KG1 (cell line): Measurements from ENCODE around the gene NAP1L5.

ENCODE experiments used
- DNase-seq: peaks from one replicate; lab custom pipeline; 2025; lab: John Stamatoyannopoulos, UW

Gene NAP1L5

DNA sequence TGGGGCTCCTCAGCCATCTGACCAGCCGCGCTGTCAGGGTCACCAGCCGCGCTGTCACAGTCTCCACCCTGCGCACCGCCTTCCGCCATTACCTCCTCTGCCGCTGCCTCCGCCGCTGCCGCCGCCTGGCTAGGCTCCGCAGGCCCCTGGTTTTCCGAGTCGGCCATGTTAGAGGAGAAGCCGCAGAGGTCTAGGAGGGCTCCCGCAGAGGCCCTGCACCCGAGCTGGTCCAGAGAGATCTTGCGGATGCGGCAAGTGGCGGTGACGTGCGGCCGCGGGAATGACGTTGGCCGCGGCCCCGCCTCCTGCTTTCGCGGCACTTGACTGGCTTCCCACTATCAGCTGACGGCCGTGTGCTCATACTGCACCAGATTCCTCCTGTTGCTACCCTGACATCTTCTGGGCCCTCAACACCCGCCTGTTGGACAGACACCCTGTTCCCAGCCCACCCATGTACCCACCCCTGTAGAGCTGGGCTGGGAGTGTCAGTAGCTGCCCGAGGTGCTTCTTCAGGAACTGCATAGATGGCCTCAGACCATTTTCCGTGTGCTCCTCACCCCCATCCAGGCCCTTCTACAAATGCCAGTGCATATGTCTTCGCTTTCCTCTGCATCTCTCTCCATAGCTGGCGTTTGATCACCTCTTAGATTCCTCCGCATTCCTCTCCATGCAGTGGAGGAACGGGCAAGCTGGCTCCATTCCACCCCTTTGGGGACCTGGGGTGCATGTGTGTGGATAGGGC lies at the start of gene NAP1L5:
TSS of gene NAP1L5 (minus strand) at position 242 of the 742 bp plus-strand sequence. CDS start at position 167, 75 bp downstream.
- DNase-seq = peak; percentile 28

- no peak for DNase-seq
Measured at GRCh38 chr4:88747351-88747750, 49.7 kb upstream of the NAP1L5 start.

DNA sequence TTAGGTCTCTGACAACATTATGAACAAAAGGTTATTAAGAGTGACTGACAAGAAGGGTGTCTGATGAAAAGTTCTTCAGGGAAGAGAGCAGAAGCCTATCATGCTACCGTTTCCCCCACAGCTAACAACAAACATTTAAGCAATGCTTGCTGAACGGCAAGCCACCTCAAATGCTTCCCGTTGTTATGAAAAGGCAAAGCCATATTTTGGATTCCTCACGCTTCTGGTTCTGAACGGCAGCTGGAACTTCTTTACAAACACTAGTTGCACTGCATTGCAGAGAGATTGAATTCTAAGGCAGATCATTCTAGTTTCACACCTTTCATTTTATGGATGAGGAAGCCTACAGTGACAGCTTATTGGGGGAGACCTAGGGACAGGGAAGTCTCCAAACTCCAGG lies 48.6 kb upstream of the NAP1L5 start:
- no peak for DNase-seq

DNA sequence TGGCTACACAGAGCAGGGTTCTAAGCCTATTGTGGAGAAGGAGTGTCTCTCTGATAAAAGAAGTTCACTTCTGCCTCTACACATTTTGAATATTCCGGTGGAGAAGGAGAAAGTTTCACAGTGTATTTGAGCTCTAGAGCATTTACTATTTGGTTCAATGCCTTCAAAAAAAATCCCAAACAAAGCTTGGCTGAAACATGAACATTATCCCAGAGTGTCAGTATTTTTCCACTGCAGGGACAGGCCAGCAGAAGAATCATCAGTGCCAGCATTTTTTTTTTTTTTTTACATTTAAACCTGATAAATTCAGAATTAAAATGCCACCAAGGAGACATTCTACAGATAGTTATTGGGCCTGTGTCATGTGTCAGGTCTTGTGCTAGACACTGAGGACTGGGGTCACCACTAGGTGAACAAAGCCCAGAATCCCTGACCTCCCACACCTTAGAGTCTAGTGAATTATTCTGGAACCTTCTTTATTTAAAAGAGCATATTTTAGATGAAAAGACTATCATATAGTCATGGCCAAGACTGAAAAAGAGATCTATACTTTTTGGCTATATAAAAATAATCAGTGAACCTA lies 48.0 kb upstream of the NAP1L5 start:
- no peak for DNase-seq

GRCh38 chr4:88745175-88745574 lies 47.5 kb upstream of the NAP1L5 start:
- DNase-seq = no peak

- DNase-seq = no peak
Measured at GRCh38 chr4:88744609-88745008, 47.0 kb upstream of the NAP1L5 start.

- DNase-seq = no peak
Measured at GRCh38 chr4:88743696-88744095, 46.1 kb upstream of the NAP1L5 start.

DNA sequence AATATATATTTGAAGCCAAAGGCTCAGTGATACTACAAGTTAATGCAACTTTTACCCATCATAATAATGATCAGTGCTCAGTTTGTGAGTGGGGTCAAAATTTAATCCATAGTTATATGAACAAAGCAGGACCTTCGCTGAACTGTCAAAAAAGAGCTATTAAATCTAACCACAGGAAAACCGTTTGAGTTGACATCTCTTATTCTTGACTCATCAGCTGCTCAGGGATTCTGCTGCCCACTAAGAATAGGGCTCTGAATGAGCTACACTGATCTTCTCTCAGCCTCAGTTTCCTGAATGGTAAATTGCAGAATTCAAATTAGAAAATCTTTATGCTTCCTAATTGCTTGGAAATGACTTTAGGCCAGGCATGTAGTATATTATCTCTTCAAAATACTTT lies 44.9 kb upstream of the NAP1L5 start:
- no peak for DNase-seq

DNA sequence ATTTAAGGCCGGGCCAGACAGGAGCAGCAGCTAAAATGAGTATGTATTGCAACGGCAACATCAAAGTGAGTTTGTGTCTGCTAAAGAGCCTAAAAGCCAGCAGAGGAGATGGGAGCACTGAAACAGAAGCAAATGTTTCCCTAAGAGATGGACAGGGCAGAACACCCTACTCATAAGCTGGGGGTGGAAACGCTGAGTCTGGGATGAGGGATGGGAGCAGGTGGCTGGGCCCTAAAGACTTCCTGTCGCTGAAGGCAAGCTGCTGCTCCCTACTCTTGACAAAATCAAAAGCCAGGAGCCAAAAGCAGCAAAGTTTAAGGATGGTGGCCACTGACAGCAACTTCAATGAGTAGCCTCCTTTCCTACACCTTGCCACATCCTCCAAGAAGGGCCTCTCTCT lies 40.6 kb upstream of the NAP1L5 start:
- DNase-seq = no peak

GRCh38 chr4:88737307-88737941 lies 39.8 kb upstream of the NAP1L5 start:
- no peak for DNase-seq

DNA sequence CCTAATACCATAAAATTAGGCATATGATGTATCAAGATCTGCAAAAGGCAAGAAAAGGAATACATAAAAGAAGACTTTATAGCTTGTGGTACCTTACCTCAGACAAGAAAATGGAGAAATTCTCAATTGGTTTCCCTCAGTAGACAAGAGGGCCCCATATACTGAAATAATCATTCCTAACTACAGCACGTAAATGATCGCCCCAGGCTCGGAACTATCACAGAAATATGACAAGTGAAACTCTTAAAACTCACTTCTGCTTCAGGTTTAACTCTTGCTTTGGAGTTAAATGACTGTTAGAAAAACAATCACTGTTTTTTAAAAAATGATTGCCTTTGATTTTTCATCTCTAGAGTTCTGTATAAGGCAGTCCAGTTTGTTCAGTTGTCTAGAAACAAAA lies 38.6 kb upstream of the NAP1L5 start:
- no peak for DNase-seq

DNA sequence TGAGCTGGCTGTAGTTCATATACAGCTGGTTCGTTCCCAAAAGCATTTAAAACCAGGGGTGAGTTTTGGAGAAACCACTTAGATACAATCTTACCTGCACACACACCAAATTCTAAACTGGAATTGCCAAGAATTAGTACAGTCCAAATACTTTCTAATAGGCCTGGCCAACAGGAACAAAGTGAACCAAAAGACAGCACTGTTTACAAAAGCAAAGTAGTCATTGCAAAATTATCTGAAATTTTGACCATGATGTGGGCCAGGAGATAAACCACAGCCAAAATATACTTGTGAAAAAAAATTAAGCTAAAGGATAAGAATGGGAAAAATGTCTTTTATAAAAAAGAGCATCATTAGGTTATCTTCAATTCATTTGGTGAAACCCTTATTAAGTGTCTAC lies 37.9 kb upstream of the NAP1L5 start:
- no peak for DNase-seq

DNA sequence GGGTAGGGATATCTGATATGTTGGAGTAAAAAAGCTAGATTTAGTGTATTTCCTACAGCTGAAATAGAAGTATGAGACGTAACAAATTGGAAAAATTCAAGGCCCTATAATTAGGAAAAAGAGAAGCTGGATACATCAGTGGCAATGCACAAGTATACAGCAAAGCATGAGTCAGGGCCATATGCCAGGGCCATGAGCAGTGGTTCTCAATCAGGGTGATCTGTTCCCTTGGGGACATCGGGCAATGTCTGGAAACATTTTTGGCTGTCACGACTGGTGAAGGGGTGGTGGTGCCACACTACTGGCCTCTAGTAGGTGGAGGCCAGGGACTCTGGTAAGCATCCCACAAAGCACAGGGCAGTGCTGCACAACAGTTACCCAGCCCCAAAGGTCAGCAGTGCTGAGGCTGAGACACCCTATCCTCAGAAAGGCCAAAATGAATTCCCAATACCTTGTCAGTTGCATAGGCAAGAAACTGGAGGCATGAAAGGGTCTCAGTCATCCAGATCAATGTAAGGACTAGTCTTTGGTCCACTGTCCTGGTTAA lies 36.8 kb upstream of the NAP1L5 start:
- DNase-seq = no peak

- no peak for DNase-seq
Measured at GRCh38 chr4:88732714-88733368, 35.2 kb upstream of the NAP1L5 start.

- DNase-seq = no peak
Measured at GRCh38 chr4:88731381-88731780, 33.8 kb upstream of the NAP1L5 start.

GRCh38 chr4:88730811-88731210 lies 33.2 kb upstream of the NAP1L5 start:
- no peak for DNase-seq

- no peak for DNase-seq
Measured at GRCh38 chr4:88729146-88729760, 31.6 kb upstream of the NAP1L5 start.

DNA sequence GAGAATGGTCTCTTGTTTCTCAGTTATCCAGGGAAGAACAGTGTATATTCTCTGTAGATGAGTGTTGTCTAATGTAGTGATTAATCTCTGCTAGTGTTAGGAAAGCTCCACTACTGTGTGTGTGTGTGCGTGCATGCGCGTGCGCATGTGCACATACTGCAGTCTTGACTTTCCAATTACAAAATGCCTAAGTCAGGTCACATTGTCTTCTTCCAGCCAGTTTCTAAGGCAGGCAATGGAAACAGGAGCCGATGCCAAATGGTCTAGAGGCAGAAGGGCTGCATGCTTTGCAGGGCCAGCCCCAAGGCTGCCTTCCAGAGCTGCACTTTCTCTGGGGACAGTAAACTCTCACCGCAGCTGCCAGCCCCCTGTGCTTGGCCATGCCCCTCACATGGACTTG lies 30.5 kb upstream of the NAP1L5 start:
- DNase-seq = no peak

GRCh38 chr4:88725986-88726385 lies 28.4 kb upstream of the NAP1L5 start:
- DNase-seq = no peak

DNA sequence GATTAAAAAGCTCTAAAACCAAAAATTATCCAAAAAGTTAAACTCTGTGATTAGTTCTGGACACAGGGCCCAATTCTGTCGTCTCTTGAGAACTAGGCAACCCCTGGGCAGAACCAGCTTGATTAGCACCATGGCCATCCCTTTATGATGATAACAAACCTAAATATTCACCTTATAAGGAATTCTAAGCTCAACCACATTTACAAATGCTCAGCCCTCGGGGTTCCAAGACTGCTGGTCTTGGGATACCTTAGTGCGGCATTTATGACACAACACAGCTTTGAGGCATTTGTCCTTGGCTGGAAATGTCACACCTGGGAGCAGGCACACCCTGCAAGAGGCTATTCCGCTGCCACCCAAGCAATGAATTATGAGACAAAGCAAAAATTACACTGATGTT lies 27.5 kb upstream of the NAP1L5 start:
- no peak for DNase-seq

DNA sequence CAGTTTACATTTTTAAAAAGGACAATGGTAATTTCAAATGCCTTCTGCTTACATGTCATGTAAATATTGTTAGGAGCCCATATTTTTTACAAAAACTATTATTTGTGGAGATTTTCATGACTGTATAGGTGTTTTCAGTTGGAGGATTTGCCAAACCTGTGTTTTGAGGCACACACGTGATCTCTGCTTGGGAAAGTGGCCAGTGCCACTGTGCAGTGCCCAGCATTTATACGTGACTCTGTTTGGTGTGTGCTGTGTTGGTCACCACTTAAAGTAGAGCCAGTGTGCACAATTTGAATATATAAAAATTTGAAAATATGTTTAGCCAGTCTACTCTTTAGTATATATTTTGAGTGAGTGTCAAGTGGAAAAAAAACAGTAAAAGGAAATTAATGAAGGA lies 26.8 kb upstream of the NAP1L5 start:
- DNase-seq = no peak

DNA sequence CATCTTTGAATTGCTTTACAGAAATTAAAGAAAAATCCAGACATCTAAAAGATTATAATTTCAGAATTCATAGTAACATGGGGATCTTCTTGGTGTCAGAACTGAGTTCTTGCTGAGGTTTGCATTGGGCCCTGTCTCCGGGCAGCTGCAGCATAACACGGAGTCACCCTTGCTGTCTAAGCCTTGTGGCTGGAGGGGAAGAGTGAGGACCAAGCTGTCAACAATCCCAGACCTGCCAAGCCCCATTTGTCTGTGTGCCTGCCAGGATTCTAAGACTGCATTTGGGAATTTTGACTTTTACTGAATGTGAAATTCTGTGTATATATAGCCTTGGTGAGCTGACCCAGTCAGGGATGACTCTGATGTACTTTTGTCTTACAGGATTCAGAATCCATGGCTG lies 25.2 kb upstream of the NAP1L5 start:
- no peak for DNase-seq
